Left ventricle myocardium inferior (tissue), 1 donor: Measurements from ENCODE around the gene RASAL2. TPM values are rescaled to one million over a fixed set of nuclear protein-coding genes. Genes with fewer than 3 reads are reported as not detected.

Experiments
- DNase-seq: peaks from one replicate; pipeline ENCODE4 v3.0.0-alpha.2; 2020
- H3K27ac ChIP-seq: fragments of 200-600 bp; replicated peaks from 2 replicates; pipeline ENCODE4 v1.8.0; 2021
- H3K27me3 ChIP-seq: fragments of 200-600 bp; 2 replicates; pipeline ENCODE4 v1.8.0; 2021; ENCODE audit warnings: low read depth
- H3K36me3 ChIP-seq: fragments of 200-600 bp; 2 replicates; pipeline ENCODE4 v1.8.0; 2021
- H3K4me1 ChIP-seq: fragments of 200-600 bp; 2 replicates; pipeline ENCODE4 v1.8.0; 2021
- H3K4me3 ChIP-seq: fragments of 200-600 bp; 2 replicates; pipeline ENCODE4 v1.8.0; 2021; ENCODE audit warnings: mild to moderate bottlenecking, moderate library complexity
- H3K9me3 ChIP-seq: fragments of 200-600 bp; replicated peaks from 2 replicates; pipeline ENCODE4 v1.8.0; 2021
- CTCF ChIP-seq: fragments of 200-600 bp; IDR thresholded peaks from 2 replicates; pipeline ENCODE4 v1.8.0; 2021; ENCODE audit warnings: antibody characterized with exemption, mild to moderate bottlenecking, borderline replicate concordance
- intact Hi-C: fragments of 100-400 bp; cut with micrococcal nuclease; formaldehyde crosslinking; loops from one replicate; pipeline ENCODE4 v1.11.0; 2022
- total RNA-seq: library from RNA; stranded (reverse); fragmentation: NEBNext Ultra II Directional; extraction: Animal tissue kit (Norgen Biotek cat#: 25700); gene quantifications from one replicate; pipeline ENCODE4 v1.2.1, GENCODE V29; 2021
- donor health status: DM: no; HTN: yes; CAD: no; lungs with severe emphysema.

The RASAL2 gene
- total RNA-seq, 1 donor from 2014 or later: 28.3 TPM

GRCh38 chr1:178324003-178324402 is 230.1 kb downstream of the RASAL2 start:
- intact Hi-C loops: no loop called here
- Histone ChIP-seq H3K4me3 (no peak overlapping the region), H3K27ac (no peak overlapping the region), H3K27me3 (no peaks in the 10 kb centered on the region), H3K36me3 (no peaks in the 10 kb centered on the region), H3K9me3 (no peaks in the 10 kb centered on the region), H3K4me1 (peaks cover 44% of the 10 kb centered on the region)
- no peak for DNase-seq
- no peak for TF ChIP-seq CTCF

- no peaks in the 10 kb centered on the region for H3K36me3 ChIP-seq
- intact Hi-C loops: no loop called here
- peaks cover 48% of the 10 kb centered on the region for H3K4me1 ChIP-seq
- H3K4me3 ChIP-seq: no peak overlapping the region
- no peak for DNase-seq
- peak overlapping the region; percentile 45 for H3K27ac ChIP-seq
- no peak for TF ChIP-seq CTCF
- no peaks in the 10 kb centered on the region for H3K27me3 ChIP-seq
- no peaks in the 10 kb centered on the region for H3K9me3 ChIP-seq
Measured at GRCh38 chr1:178328728-178329127, 234.8 kb downstream of the RASAL2 start.

- Histone ChIP-seq H3K27me3 (no peaks in the 10 kb centered on the region), H3K4me3 (no peak overlapping the region), H3K4me1 (peaks cover 42% of the 10 kb centered on the region), H3K27ac (no peak overlapping the region), H3K9me3 (no peaks in the 10 kb centered on the region), H3K36me3 (no peaks in the 10 kb centered on the region)
- TF ChIP-seq CTCF: no peak
- DNase-seq: no peak
- intact Hi-C loops: no loop called here
Measured at GRCh38 chr1:178330153-178330552, 236.2 kb downstream of the RASAL2 start.

- Histone ChIP-seq H3K27ac (no peak overlapping the region), H3K27me3 (no peaks in the 10 kb centered on the region), H3K36me3 (no peaks in the 10 kb centered on the region), H3K4me1 (peaks cover 44% of the 10 kb centered on the region), H3K9me3 (no peaks in the 10 kb centered on the region), H3K4me3 (no peak overlapping the region)
- DNase-seq: no peak
- no peak for TF ChIP-seq CTCF
- intact Hi-C loops: no loop called here
Measured at GRCh38 chr1:178330848-178331497, 237.1 kb downstream of the RASAL2 start.

GRCh38 chr1:178335426-178335825 is 241.5 kb downstream of the RASAL2 start:
- Histone ChIP-seq H3K36me3 (no peaks in the 10 kb centered on the region), H3K9me3 (no peaks in the 10 kb centered on the region), H3K27me3 (no peaks in the 10 kb centered on the region), H3K27ac (no peak overlapping the region), H3K4me1 (peaks cover 53% of the 10 kb centered on the region), H3K4me3 (no peak overlapping the region)
- intact Hi-C loops: no loop called here
- DNase-seq: no peak
- no peak for TF ChIP-seq CTCF
